Loucy (cell line): ENCODE results near the gene NOD2.

Experiments used
- H2AFZ ChIP-seq: fragments of 200-600 bp; sonication (generic); 2 replicates; pipeline ENCODE4 v1.6.0; 2016; ENCODE audit warnings: antibody characterized with exemption, mild to moderate bottlenecking, low read length, moderate library complexity
- H3F3A ChIP-seq: fragments of 200-600 bp; 2 replicates; pipeline ENCODE4 v1.6.0; 2016; ENCODE audit warnings: antibody characterized with exemption, low read depth, mild to moderate bottlenecking
- H3K27me3 ChIP-seq: fragments of 200-600 bp; sonication (generic); 2 replicates; pipeline ENCODE4 v1.6.1; 2014; ENCODE audit warnings: low read length, mild to moderate bottlenecking; ENCODE audit not compliant: insufficient read depth, poor library complexity, severe bottlenecking
- H3K36me3 ChIP-seq: fragments of 200-600 bp; sonication (generic); 2 replicates; pipeline ENCODE4 v1.6.1; 2016; ENCODE audit warnings: low read length; ENCODE audit not compliant: insufficient read depth
- H3K4me1 ChIP-seq: fragments of 200-600 bp; sonication (generic); 2 replicates; pipeline ENCODE4 v1.5.1; 2014; ENCODE audit warnings: low read length, mild to moderate bottlenecking; ENCODE audit not compliant: insufficient read depth, poor library complexity, severe bottlenecking
- H3K4me2 ChIP-seq: fragments of 200-600 bp; sonication (generic); 2 replicates; pipeline ENCODE4 v1.6.0; 2014; ENCODE audit warnings: antibody characterized with exemption, low read length, low read depth, mild to moderate bottlenecking; ENCODE audit not compliant: poor library complexity, severe bottlenecking
- H3K4me3 ChIP-seq: fragments of 200-600 bp; sonication (generic); 2 replicates; pipeline ENCODE4 v1.5.1; 2014; ENCODE audit warnings: low read length, mild to moderate bottlenecking, mixed read lengths; ENCODE audit not compliant: poor library complexity, severe bottlenecking
- H3K79me2 ChIP-seq: fragments of 200-600 bp; sonication (generic); 2 replicates; pipeline ENCODE4 v1.6.1; 2014; ENCODE audit warnings: low read length; ENCODE audit not compliant: insufficient read depth
- H3K9ac ChIP-seq: fragments of 200-600 bp; sonication (generic); 2 replicates; pipeline ENCODE4 v1.6.0; 2014; ENCODE audit warnings: mild to moderate bottlenecking, low read depth, low read length, moderate library complexity; ENCODE audit not compliant: poor library complexity, severe bottlenecking
- H3K9me2 ChIP-seq: fragments of 200-600 bp; sonication (generic); replicated peaks from 2 replicates; pipeline ENCODE4 v1.6.1; 2016; ENCODE audit warnings: low read depth, low read length, mixed read lengths
- H3K9me3 ChIP-seq: fragments of 200-600 bp; sonication (generic); 2 replicates; pipeline ENCODE4 v1.6.1; 2014; ENCODE audit warnings: mild to moderate bottlenecking, antibody characterized with exemption, low read length, low read depth; ENCODE audit not compliant: insufficient read depth
- H4K20me1 ChIP-seq: fragments of 200-600 bp; sonication (generic); 2 replicates; pipeline ENCODE4 v1.6.0; 2014; ENCODE audit warnings: antibody characterized with exemption, low read length, mild to moderate bottlenecking; ENCODE audit not compliant: insufficient read depth, poor library complexity, severe bottlenecking
- EZH2phosphoT487 ChIP-seq: fragments of 200-600 bp; IDR thresholded peaks from 2 replicates; pipeline ENCODE4 v1.6.1; 2018; ENCODE audit warnings: antibody characterized with exemption, mild to moderate bottlenecking, moderate library complexity, borderline replicate concordance
- TF ChIP-seq, protein P1 (sequence below): fragments of 200-600 bp; sonication (generic); conservative IDR thresholded peaks from 2 replicates; pipeline ENCODE4 v1.5.1; 2014; ENCODE audit warnings: mild to moderate bottlenecking, antibody characterized with exemption, low read length

The NOD2 gene

DNA sequence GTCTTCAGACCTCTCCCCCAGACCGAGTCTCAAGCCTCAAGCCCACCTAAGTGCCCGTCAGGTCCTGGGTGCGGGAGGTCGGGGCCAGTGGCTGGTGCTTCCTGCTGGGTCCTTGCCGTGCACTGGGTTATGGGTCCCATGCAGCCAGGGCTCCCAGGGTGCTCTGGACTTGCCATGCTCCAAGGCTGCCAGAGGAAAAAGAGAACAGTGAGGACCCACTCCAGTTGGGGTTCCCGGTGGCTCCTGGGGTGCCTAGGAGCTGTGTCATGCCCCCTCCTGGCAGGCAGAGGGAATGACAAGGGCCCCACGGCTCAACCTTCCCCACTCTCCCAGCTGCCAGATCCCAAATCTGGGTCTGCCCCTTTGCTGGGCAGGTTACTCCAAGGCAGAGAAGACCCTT is 16.1 kb upstream of the NOD2 start:
- peaks cover 32% of the 10 kb centered on the region for H3K4me1 ChIP-seq
- peaks cover 45% of the 10 kb centered on the region for H3K79me2 ChIP-seq
- no peak overlapping the region for H3K9ac ChIP-seq
- H3K9me2 ChIP-seq: no peaks in the 10 kb centered on the region
- peaks cover 4% of the 10 kb centered on the region for H4K20me1 ChIP-seq
- H3K36me3 ChIP-seq: peaks cover 26% of the 10 kb centered on the region; the same call in 1 of the 2 replicates
- TF ChIP-seq, protein P1, sequence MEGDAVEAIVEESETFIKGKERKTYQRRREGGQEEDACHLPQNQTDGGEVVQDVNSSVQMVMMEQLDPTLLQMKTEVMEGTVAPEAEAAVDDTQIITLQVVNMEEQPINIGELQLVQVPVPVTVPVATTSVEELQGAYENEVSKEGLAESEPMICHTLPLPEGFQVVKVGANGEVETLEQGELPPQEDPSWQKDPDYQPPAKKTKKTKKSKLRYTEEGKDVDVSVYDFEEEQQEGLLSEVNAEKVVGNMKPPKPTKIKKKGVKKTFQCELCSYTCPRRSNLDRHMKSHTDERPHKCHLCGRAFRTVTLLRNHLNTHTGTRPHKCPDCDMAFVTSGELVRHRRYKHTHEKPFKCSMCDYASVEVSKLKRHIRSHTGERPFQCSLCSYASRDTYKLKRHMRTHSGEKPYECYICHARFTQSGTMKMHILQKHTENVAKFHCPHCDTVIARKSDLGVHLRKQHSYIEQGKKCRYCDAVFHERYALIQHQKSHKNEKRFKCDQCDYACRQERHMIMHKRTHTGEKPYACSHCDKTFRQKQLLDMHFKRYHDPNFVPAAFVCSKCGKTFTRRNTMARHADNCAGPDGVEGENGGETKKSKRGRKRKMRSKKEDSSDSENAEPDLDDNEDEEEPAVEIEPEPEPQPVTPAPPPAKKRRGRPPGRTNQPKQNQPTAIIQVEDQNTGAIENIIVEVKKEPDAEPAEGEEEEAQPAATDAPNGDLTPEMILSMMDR: peak; percentile 69
- no peak for TF ChIP-seq EZH2phosphoT487
- H3F3A ChIP-seq: no peaks in the 10 kb centered on the region
- H2AFZ ChIP-seq: no peak overlapping the region
- peak overlapping the region; percentile 92 for H3K4me2 ChIP-seq
- H3K27me3 ChIP-seq: no peaks in the 10 kb centered on the region
- peaks cover 7% of the 10 kb centered on the region; the same call in 1 of the 2 replicates for H3K9me3 ChIP-seq
- no peak overlapping the region for H3K4me3 ChIP-seq

GRCh38 chr16:50678531-50678930 is 14.9 kb upstream of the NOD2 start:
- TF ChIP-seq, protein P1: no peak
- no peak for TF ChIP-seq EZH2phosphoT487
- no peaks in the 10 kb centered on the region for H3K27me3 ChIP-seq
- H4K20me1 ChIP-seq: peaks cover 4% of the 10 kb centered on the region
- H3F3A ChIP-seq: no peaks in the 10 kb centered on the region
- H3K36me3 ChIP-seq: peaks cover 14% of the 10 kb centered on the region; the same call in 1 of the 2 replicates
- no peaks in the 10 kb centered on the region for H3K9me2 ChIP-seq
- peaks cover 45% of the 10 kb centered on the region for H3K79me2 ChIP-seq
- H3K4me2 ChIP-seq: peak overlapping the region; percentile 92
- no peak overlapping the region for H2AFZ ChIP-seq
- H3K4me1 ChIP-seq: peaks cover 44% of the 10 kb centered on the region
- peak overlapping the region; percentile 97 for H3K9ac ChIP-seq
- peak overlapping the region; percentile 79 for H3K4me3 ChIP-seq
- no peaks in the 10 kb centered on the region for H3K9me3 ChIP-seq

GRCh38 chr16:50679266-50679665 is 14.1 kb upstream of the NOD2 start:
- TF ChIP-seq, protein P1: no peak
- TF ChIP-seq EZH2phosphoT487: no peak
- Histone ChIP-seq H4K20me1 (peaks cover 4% of the 10 kb centered on the region), H3K27me3 (no peaks in the 10 kb centered on the region), H3K4me2 (peak overlapping the region; percentile 92), H3F3A (no peaks in the 10 kb centered on the region), H3K4me3 (peak overlapping the region; percentile 79), H3K9ac (peak overlapping the region; percentile 97), H2AFZ (no peak overlapping the region), H3K9me3 (no peaks in the 10 kb centered on the region), H3K9me2 (no peaks in the 10 kb centered on the region), H3K79me2 (peaks cover 45% of the 10 kb centered on the region), H3K4me1 (peaks cover 51% of the 10 kb centered on the region), H3K36me3 (peaks cover 14% of the 10 kb centered on the region; the same call in 1 of the 2 replicates)
